K562 (cell line): ENCODE data around the gene MAGIX. TPM values are rescaled to one million over a fixed set of nuclear protein-coding genes. Genes with fewer than 3 reads are reported as not detected.
A peak's percentile ranks its signal among the peaks of the same experiment; 100 is the strongest.

Source experiments
- CBX2 ChIP-seq: fragments of 200-600 bp; sonication (generic); IDR thresholded peaks from one replicate; pipeline ENCODE4 v1.6.1; 2012; ENCODE audit warnings: mild to moderate bottlenecking, low read length, inconsistent platforms; ENCODE audit not compliant: insufficient read depth, poor library complexity, severe bottlenecking
- CREBBP ChIP-seq: IDR thresholded peaks from one replicate; pipeline ENCODE4 v1.6.1; 2012; ENCODE audit warnings: low read depth, mild to moderate bottlenecking, control low read depth, inconsistent platforms, low read length
- ETS1 ChIP-seq: conservative IDR thresholded peaks from 2 replicates; pipeline ENCODE4 v1.6.1; 2011; ENCODE audit warnings: low read depth, mild to moderate bottlenecking, low read length; ENCODE audit not compliant: control insufficient read depth
- FOXJ2 ChIP-seq: fragments of 200-800 bp; sonication (Bioruptor generic); IDR thresholded peaks from 2 replicates; pipeline ENCODE4 v1.6.1; 2016; ENCODE audit warnings: missing genetic modification characterization, missing compliant biosample characterization
- HMGXB4 ChIP-seq: sonication (generic); formaldehyde crosslinking; IDR thresholded peaks from 2 replicates; pipeline ENCODE4 v1.8.1; 2023; ENCODE audit warnings: mild to moderate bottlenecking, missing genetic modification reagents
- HNRNPLL ChIP-seq: fragments of 200-400 bp; formaldehyde crosslinking; IDR thresholded peaks from 2 replicates; pipeline ENCODE4 v1.6.1; 2017; ENCODE audit warnings: low read length, low read depth, mild to moderate bottlenecking; ENCODE audit not compliant: poor library complexity, severe bottlenecking
- HSF4 ChIP-seq: fragments of 250-450 bp; sonication (Bioruptor Pico); IDR thresholded peaks from 2 replicates; pipeline ENCODE4 v2.1.2; 2022; ENCODE audit warnings: mild to moderate bottlenecking, moderate library complexity, borderline replicate concordance
- IRF9 ChIP-seq: fragments of 450-650 bp; IDR thresholded peaks from 2 replicates; pipeline ENCODE4 v1.6.1; 2016; ENCODE audit warnings: missing biosample characterization, missing genetic modification characterization
- KDM4B ChIP-seq, 2 experiments: fragments of 450-650 bp in 1 of 2; sonication (generic) in 1 of 2; IDR thresholded peaks; 2 replicates each; pipeline ENCODE4 v1.6.1; 2016 to 2017; ENCODE audit warnings: borderline replicate concordance in 2 of 2, antibody characterized with exemption in 1 of 2, low read depth in 1 of 2, mild to moderate bottlenecking in 1 of 2
- KHSRP ChIP-seq: fragments of 450-650 bp; IDR thresholded peaks from 2 replicates; pipeline ENCODE4 v1.6.1; 2017
- KLF1 ChIP-seq: fragments of 450-650 bp; IDR thresholded peaks from 2 replicates; pipeline ENCODE4 v1.6.1; 2016; ENCODE audit warnings: missing genetic modification characterization, missing compliant biosample characterization
- MECOM ChIP-seq: fragments of 250-450 bp; sonication (Bioruptor Pico); IDR thresholded peaks from 2 replicates; pipeline ENCODE4 v1.8.0; 2022; ENCODE audit warnings: inconsistent platforms
- MYNN ChIP-seq, 2 experiments: sonication (generic); formaldehyde crosslinking in 1 of 2; IDR thresholded peaks; 2 replicates each; pipeline versions ENCODE4 v1.5.0 to v1.6.1; 2016 to 2020; ENCODE audit warnings: antibody characterized with exemption in 1 of 2, missing genetic modification reagents in 1 of 2
- POLR2A ChIP-seq: fragments of 450-650 bp; conservative IDR thresholded peaks from 2 replicates; pipeline ENCODE4 v1.6.1; 2016
- SMAD3 ChIP-seq: fragments of 450-650 bp; formaldehyde crosslinking; conservative IDR thresholded peaks from 2 replicates; pipeline ENCODE4 v1.4.0; 2020; ENCODE audit warnings: mild to moderate bottlenecking
- TSC22D4 ChIP-seq: fragments of 450-650 bp; IDR thresholded peaks from 2 replicates; pipeline ENCODE4 v1.6.1; 2016; ENCODE audit warnings: missing genetic modification characterization, missing biosample characterization, control low read depth
- XRCC5 ChIP-seq: fragments of 200-400 bp; formaldehyde crosslinking; IDR thresholded peaks from 2 replicates; pipeline ENCODE4 v1.6.1; 2017; ENCODE audit warnings: low read depth, mild to moderate bottlenecking, low read length
- ZBTB33 ChIP-seq: sonication (generic); formaldehyde crosslinking; IDR thresholded peaks from 2 replicates; pipeline ENCODE4 v1.8.1; 2023; ENCODE audit warnings: mild to moderate bottlenecking, missing genetic modification reagents
- ZNF449 ChIP-seq: fragments of 250-450 bp; sonication (Bioruptor Pico); IDR thresholded peaks from 2 replicates; pipeline ENCODE4 v1.8.0; 2022; ENCODE audit warnings: moderate library complexity, mild to moderate bottlenecking, inconsistent platforms
- ZNF764 ChIP-seq: fragments of 250-450 bp; sonication (Bioruptor Pico); IDR thresholded peaks from 2 replicates; pipeline ENCODE4 v1.4.0; 2020; ENCODE audit warnings: low read depth, mild to moderate bottlenecking, moderate library complexity
- polyA plus RNA-seq, 8 experiments: library from polyadenylated mRNA; depleted of rRNA in 4 of 8; stranded (reverse) in 5 of 8; unstranded in 3 of 8; fragments of >200 nt; fragmentation: Nextera tagmentation in 2 of 8; fragmentation: Illumina TruSeq in 1 of 8; extraction: Ambion mirVana in 2 of 8; extraction: Trizol in 1 of 8; gene quantifications; 2 replicates each; pipeline versions ENCODE4 v1.2.1 to v1.2.3, GENCODE V29; 2011 to 2014; ENCODE audit warnings: inconsistent platforms in 1 of 8, missing spikeins in 1 of 8
- total RNA-seq, 7 experiments: library from RNA; depleted of rRNA in 6 of 7; stranded (reverse); fragments of >200 nt in 6 of 7; fragmentation: Illumina TruSeq in 2 of 7; extraction: Trizol in 2 of 7; gene quantifications; 2 replicates each; pipeline versions ENCODE4 v1.2.1 to v1.2.3, GENCODE V29; 2011 to 2021; ENCODE audit warnings: low replicate concordance in 1 of 7

The MAGIX gene
- total and polyA plus RNA-seq, 9 of the 15 experiments (the other 6 are each of a cell fraction or from before 2014, with no cell fraction given), result 0.08 to 3.5 (median 0.47) TPM

- no peak for TF ChIP-seq ZNF449 (CRISPR knock-in tag)
- TF ChIP-seq MECOM (CRISPR knock-in tag), result no peak
- TF ChIP-seq HSF4 (CRISPR knock-in tag), result no peak
- peak; percentile 75; the same call in 1 of the 2 replicates for TF ChIP-seq MYNN (IDR thresholded peaks at IDR 0.05)
- TF ChIP-seq MYNN (CRISPR knock-in tag; IDR thresholded peaks at IDR 0.05), result no peak
- no peak for TF ChIP-seq ZNF764 (CRISPR knock-in tag)
- no peak for TF ChIP-seq CREBBP
- no peak for TF ChIP-seq HNRNPLL
- TF ChIP-seq XRCC5, result peak; percentile 33; the same call in 1 of the 2 replicates
- no peak for TF ChIP-seq IRF9 (tag)
- TF ChIP-seq HMGXB4, result no peak
- TF ChIP-seq SMAD3, result no peak
- no peak for TF ChIP-seq FOXJ2 (tag)
- no peak for TF ChIP-seq KHSRP
- TF ChIP-seq KDM4B (IDR thresholded peaks at IDR 0.05; ENCODE audit: borderline replicate concordance in 2 of 2, low read depth in 1 of 2), result peak in 1 of 2 experiments; percentile 84; a peak in 1 of 4 replicates
- peak; percentile 56 for TF ChIP-seq POLR2A
- TF ChIP-seq TSC22D4 (tag), result no peak
- TF ChIP-seq ETS1, result peak; percentile 72; the same call in 1 of the 2 replicates
- no peak for TF ChIP-seq ZBTB33 (CRISPR knock-in tag)
- TF ChIP-seq CBX2, result no peak
- TF ChIP-seq KLF1 (tag), result no peak
Observed at GRCh38 chrX:49166914-49167739, 4.6 kb downstream of the MAGIX start (continued).
